Sigmoid colon (tissue), 3 donors: ENCODE data around the gene GPR3.

ENCODE experiments used
- CTCF ChIP-seq, 4 experiments: fragments of 450-650 bp in 3 of 4; fragments of 200-600 bp in 1 of 4; IDR thresholded peaks; one replicate each; pipeline ENCODE4 v1.5.1; 2016 to 2019; ENCODE audit warnings: antibody characterized with exemption in 4 of 4, mild to moderate bottlenecking in 3 of 4, moderate library complexity in 2 of 4
- POLR2A ChIP-seq, 2 donors: fragments of 450-650 bp; IDR thresholded peaks; one replicate each; pipeline ENCODE4 v1.6.1; 2016; ENCODE audit warnings: antibody characterized with exemption in 2 of 2, mild to moderate bottlenecking in 2 of 2, moderate library complexity in 2 of 2

DNA sequence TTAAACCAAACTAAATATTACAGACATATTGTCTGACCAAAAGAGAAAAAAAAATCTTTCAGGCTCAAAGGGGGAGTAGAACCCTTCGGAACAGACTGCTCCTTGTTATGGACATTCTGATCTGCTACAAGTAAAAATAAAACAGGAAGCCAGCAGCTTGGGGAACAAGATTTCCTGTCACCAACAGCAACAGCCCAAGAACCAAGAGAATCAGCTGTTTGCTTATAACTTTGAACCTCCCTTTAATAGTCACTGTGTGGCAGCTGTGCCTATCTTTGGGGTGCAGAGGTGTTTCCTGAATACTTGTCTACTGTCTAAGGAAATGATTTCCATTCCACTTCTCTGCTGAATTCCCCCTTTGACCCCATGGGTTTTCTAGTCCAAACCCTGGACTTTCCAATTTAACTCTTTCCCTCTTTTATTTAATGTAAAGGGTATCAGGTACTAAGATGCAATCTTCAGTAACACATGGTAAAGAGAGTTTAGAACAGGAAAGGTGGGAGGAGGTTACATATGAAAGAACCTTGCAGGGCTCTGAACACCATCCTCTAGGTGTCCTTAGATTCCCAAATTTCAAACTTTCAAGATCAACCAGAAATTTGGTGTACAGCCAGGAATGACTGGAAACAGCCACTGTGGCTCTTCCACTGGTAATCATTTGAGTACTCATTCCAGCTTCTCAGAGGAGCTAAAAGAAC is 38.6 kb downstream of the GPR3 start:
- TF ChIP-seq POLR2A (IDR thresholded peaks at IDR 0.05), result no peak
- TF ChIP-seq CTCF (IDR thresholded peaks at IDR 0.05), result no peak
